Stimulated activated effector memory CD8-positive, alpha-beta T cell treated with anti-CD3 and anti-CD28 coated beads, Interleukin-12 subunit alpha, Interleukin-12 subunit beta, amount 100 ng/mL, for 72 hours (primary cell): Measurements from ENCODE around the gene ADSL.

ENCODE experiments used
- ATAC-seq: fragments of 150-1000 bp; cut with Tn5 transposase; 2 replicates; pipeline ENCODE4 v1.10.0; 2021
- DNase-seq, 2 donors: peaks; one replicate each; pipeline ENCODE4 v3.0.0; 2021 to 2022; ENCODE audit warnings: low spot score in 2 of 2
- H3K27ac Mint-ChIP-seq: one replicate; pipeline ENCODE4 v1.8.0; 2022; ENCODE audit warnings: mild to moderate bottlenecking, mixed read lengths
- H3K36me3 Mint-ChIP-seq: one replicate; pipeline ENCODE4 v1.8.0; 2022; ENCODE audit warnings: mild to moderate bottlenecking, mixed read lengths
- H3K4me1 Mint-ChIP-seq: one replicate; pipeline ENCODE4 v1.8.0; 2022; ENCODE audit warnings: mixed read lengths
- H3K4me3 Mint-ChIP-seq: one replicate; pipeline ENCODE4 v1.8.0; 2022; ENCODE audit warnings: mild to moderate bottlenecking, mixed read lengths
- H3K9me3 Mint-ChIP-seq: one replicate; pipeline ENCODE4 v1.8.0; 2022; ENCODE audit warnings: mixed read lengths

ADSL gene

DNA sequence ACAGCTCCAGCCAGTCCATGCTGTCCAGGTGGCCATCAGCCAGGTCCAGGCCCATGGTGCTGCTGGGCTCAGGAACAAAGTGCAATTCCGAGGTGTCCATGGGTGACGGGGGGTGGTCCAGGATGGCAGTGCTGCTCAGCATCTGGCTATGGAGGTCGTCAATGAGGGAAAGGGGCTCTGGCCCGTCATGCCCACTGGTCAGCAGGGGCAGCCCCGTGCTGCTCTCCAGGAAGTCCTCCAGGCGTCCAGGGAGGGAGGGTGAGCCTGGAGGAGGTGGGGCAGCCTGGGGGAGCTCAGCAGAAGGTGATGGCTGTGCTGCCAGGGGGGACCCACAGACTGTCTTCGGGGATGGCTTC is 65.2 kb downstream of the ADSL start:
- Mint-ChIP-seq H3K9me3 (no peaks in the 10 kb centered on the region), H3K27ac (peak overlapping the region; percentile 81), H3K4me1 (peaks cover 34% of the 10 kb centered on the region), H3K36me3 (peaks cover 97% of the 10 kb centered on the region), H3K4me3 (no peak overlapping the region)
- ATAC-seq (no peak), DNase-seq (no peak)

DNA sequence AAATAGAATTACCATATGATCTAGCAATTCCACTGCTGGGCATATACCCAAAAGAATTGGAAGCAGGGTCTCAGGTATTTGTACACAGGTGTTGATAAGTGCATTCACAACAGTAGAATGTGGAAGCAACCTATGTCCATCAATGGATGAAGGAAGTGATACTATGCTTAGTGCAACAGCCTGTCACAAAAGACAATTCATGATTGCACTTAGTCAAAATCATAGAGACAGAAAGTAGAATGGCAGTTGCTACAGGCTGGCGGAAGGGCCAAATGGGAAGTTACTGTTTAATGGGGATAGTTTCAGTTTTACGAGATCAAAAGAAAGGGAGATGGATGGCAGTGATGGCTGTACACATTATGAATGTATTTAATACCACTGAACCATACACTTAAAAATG is 66.1 kb downstream of the ADSL start:
- DNase-seq = no peak
- Mint-ChIP-seq H3K4me3 (no peak overlapping the region), H3K4me1 (peaks cover 38% of the 10 kb centered on the region), H3K27ac (peak overlapping the region; percentile 81), H3K9me3 (no peaks in the 10 kb centered on the region), H3K36me3 (peaks cover 97% of the 10 kb centered on the region)
- ATAC-seq = peak; percentile 24

DNA sequence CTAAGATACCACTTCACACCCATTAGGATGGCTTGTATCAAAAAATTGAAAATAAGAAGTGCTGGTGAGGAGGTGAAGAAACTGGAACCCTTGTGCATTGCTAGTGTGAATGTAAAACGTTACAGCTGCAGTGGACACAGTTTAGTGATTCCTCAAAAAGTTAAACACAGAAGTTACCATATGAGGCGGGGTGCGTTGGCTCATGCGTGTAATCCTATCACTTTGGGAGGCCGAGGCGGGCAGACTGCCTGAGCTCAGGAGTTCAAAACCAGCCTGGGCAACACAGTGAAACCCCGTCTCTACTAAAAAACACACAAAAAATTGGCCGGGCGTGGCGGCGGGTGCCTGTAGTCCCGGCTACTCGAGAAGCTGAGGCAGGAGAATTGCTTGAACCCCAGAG is 67.6 kb downstream of the ADSL start:
- H3K4me3 Mint-ChIP-seq = no peak overlapping the region
- no peaks in the 10 kb centered on the region for H3K9me3 Mint-ChIP-seq
- H3K36me3 Mint-ChIP-seq = peaks cover 92% of the 10 kb centered on the region
- DNase-seq (no peak), ATAC-seq (no peak)
- H3K27ac Mint-ChIP-seq = peak overlapping the region; percentile 96
- peaks cover 38% of the 10 kb centered on the region for H3K4me1 Mint-ChIP-seq

DNA sequence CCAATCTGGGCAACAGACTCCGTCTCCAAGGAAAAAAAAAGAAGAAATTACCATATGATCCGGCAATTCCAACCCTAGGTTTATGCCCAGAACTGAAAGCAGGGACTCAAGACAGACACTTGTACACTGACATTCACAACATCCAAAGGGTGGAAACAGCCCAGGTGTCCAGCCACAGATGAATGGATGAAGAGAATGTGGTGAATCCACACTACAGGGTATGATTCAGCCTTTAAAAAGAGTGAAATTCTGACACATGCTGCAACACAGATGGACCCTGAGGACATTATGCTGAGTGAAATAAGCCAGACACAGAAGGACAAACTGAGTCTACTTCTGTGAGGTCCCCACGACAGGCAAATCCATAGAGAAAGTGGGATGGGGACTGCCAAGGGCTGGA is 68.0 kb downstream of the ADSL start:
- Mint-ChIP-seq H3K36me3 (peaks cover 90% of the 10 kb centered on the region), H3K9me3 (no peaks in the 10 kb centered on the region), H3K4me3 (no peak overlapping the region), H3K4me1 (peaks cover 38% of the 10 kb centered on the region), H3K27ac (peak overlapping the region; percentile 96)
- no peak for DNase-seq
- no peak for ATAC-seq

DNA sequence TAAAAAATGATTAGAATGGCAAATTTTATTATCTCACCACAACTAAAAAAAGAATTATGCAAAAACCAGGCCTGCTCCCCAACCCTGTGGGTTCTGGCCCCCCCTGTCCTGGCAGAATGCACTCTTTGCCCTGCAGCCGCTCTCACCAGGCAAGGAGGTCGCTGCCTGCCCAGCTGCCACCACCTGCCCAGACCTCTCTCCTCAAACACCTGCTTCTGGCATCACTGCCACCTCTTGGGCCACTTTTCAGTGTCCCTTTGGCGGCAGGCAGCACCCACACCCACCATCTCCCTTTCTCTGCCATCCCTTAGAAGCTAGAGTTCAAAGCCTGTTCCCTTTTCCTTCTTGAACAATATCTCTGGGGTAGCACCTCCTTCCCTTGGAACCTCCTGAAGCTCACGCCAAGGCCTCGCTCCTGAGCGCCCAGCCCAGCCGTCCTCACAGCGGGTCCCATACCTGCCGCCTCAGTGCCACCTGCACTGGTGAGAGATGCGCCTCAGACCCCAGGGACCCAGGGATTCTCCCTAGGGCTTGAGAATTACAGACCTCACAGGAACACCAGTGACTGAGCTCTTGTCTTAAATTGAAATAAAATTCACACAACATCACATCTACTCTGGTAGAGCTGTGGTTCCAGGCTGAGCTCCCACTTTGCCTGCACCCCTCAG is 68.7 kb downstream of the ADSL start:
- H3K4me1 Mint-ChIP-seq = peaks cover 38% of the 10 kb centered on the region
- ATAC-seq (no peak), DNase-seq (no peak)
- peak overlapping the region; percentile 4 for H3K4me3 Mint-ChIP-seq
- H3K9me3 Mint-ChIP-seq = no peaks in the 10 kb centered on the region
- peak overlapping the region; percentile 96 for H3K27ac Mint-ChIP-seq
- H3K36me3 Mint-ChIP-seq = peaks cover 90% of the 10 kb centered on the region

DNA sequence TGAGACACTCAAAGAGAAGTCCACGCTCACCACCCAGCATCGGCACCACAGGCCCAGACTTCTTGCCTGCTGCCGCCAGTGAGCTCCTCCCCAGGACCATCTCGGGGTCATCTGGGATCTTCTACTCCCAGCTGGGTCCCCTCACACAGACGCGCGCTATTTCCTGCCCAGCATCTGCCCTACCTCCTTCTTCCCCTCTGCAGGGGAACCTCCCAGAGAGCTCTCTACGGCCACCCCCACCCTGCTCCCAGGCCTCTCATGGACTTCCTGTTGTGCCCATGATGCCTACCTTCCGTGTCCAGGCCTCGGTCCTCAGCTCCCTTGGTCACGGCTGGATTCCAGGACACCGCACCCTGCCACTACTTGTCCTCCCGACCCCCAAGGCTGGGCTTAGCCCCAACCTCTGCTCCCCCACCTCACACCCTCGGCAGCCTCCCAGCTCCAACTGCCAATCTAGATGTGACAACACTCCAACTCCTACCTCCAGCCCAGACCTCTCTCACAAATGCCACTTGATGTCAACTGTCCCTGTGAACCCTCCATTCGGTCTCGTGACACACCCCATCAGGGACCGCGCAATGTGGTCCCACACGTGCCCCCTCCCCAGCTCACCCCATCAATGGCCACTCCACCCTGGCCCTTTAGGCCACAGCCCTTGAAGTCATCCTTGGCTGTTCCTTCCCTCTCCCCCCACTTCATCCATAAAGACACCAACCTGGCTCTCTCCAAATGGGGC is 69.4 kb downstream of the ADSL start:
- no peak for DNase-seq

DNA sequence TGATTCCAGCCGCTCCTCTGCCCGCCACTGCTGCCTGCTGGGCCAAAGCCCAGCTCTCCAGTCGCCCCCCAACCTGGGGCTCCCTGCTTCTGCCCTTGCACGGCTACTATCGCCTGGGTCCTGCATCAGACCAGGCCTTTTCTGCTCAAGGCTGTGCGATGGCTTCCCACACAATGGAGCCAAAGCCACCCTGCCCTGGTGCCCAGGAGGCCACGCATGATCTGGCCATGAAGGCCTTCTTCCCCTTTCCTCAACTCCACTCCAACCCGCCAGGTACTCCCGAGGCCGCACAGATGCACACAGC is 69.9 kb downstream of the ADSL start:
- peaks cover 37% of the 10 kb centered on the region for H3K4me1 Mint-ChIP-seq
- peak overlapping the region; percentile 96 for H3K27ac Mint-ChIP-seq
- ATAC-seq = no peak
- DNase-seq = no peak
- H3K36me3 Mint-ChIP-seq = peaks cover 90% of the 10 kb centered on the region
- H3K9me3 Mint-ChIP-seq = no peaks in the 10 kb centered on the region
- no peak overlapping the region for H3K4me3 Mint-ChIP-seq

More for the DNA sequence above, 69.4 kb downstream of the ADSL start:
- Mint-ChIP-seq H3K9me3 (no peaks in the 10 kb centered on the region), H3K4me1 (peaks cover 38% of the 10 kb centered on the region), H3K36me3 (peaks cover 90% of the 10 kb centered on the region), H3K4me3 (peak overlapping the region; percentile 4), H3K27ac (peak overlapping the region; percentile 96)
- peak; percentile 29 for ATAC-seq

DNA sequence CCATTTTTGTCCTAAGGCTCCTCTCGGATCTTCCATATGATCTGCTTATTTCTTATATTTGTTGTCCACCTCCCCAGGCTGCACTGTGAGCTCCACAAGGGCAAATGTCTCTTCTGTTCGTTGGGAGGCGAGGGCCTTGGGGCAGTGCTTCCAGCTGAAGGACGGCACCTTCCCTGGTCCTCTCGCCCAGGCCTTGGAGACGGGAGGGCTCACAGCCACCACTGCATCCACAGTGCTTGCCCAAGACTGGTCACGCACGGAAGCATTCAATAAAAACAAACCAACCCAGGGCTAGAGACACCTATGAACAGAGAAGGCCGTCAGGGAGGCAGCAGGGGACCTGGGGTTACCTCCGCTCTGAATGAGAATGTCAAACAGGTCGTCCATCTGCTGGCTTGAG is 70.3 kb downstream of the ADSL start:
- peak overlapping the region; percentile 96 for H3K27ac Mint-ChIP-seq
- peaks cover 37% of the 10 kb centered on the region for H3K4me1 Mint-ChIP-seq
- ATAC-seq (no peak), DNase-seq (no peak)
- H3K4me3 Mint-ChIP-seq = no peak overlapping the region
- H3K36me3 Mint-ChIP-seq = peaks cover 90% of the 10 kb centered on the region
- H3K9me3 Mint-ChIP-seq = no peaks in the 10 kb centered on the region

DNA sequence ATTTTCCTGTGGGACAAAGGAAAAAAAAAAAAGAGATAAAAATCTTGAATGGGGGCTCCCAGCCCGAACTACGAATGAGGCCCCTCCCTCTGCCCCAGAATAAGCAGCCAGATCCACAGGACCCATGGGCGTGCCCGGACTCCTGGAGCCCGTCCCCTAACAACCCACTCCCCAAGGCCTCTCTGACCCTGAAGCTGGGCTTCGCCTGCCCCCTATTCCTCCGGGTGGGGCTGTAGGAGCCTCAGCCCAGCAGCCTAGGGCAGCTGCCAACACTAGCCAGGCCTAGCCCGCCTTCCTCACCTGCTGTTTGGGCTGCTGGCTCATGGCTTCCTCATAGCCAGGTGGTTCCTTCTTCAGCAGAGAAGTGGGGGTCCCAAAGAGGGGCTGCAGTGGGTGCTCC is 70.7 kb downstream of the ADSL start:
- H3K4me1 Mint-ChIP-seq = peaks cover 41% of the 10 kb centered on the region
- H3K27ac Mint-ChIP-seq = peak overlapping the region; percentile 96
- H3K4me3 Mint-ChIP-seq = no peak overlapping the region
- no peaks in the 10 kb centered on the region for H3K9me3 Mint-ChIP-seq
- ATAC-seq = no peak
- peaks cover 90% of the 10 kb centered on the region for H3K36me3 Mint-ChIP-seq
- no peak for DNase-seq

DNA sequence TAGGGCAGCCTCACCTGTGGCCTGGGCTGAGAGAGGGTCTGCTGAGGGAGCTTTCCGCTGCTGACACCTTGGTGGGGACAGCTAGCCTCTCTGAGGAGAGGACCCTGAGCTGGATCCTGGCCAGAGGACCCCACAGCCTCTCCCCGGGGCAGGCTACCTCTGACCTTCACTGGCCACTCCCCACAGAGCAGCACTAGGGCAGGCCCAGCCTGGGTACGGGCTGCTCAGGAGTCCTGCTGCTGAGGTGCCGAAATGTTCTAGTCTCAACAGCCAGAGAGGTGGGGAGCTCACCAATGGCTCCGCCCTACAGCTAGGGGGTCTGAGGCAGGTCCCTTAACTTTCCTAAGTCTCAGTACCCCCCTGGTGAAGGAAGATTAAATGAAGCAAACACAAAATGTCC is 71.6 kb downstream of the ADSL start:
- Mint-ChIP-seq H3K4me1 (peaks cover 42% of the 10 kb centered on the region), H3K4me3 (no peak overlapping the region), H3K27ac (peak overlapping the region; percentile 96), H3K9me3 (no peaks in the 10 kb centered on the region), H3K36me3 (peaks cover 90% of the 10 kb centered on the region)
- DNase-seq = no peak
- no peak for ATAC-seq

DNA sequence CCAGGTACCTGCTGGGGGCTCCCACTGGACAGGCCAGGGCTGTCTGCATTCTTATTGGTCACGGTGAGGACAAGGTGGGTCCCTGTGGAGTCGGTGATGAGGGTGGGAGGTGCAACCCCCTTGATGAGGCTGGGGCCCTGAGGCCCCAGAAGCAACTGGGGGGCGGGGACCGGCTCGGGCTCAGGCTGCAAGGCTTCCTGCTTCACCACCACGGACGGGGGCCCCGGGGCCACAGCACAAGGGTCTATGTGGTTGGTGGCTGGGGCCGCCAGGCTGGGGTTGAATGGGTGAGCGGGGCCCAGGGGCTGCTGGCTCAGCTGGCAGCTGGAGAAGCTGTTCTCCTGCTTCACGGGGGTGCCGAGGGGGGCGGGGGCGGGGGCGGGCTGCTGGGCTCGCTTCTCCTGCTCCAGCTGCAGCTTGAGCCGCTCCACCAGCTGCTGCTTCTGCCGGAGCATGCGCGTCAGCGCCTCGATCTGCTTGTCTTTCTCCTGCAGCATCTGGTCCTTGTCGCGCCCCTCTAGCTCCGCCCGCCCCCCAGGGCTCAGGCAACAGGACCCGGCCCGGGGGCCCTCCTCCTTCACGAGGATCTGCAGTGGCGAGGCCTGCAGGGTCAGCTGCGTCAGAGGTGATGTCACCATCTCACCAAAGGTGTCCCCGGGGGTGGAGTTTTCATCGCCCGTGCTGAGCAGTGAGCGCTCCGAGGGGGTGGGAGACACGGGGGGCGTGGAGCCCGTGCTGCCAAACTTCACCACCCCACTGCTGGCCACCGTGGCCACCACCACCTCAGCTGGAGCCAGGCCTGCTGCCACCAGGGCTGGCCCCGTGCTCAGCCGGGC is 72.3 kb downstream of the ADSL start:
- no peak overlapping the region for H3K4me3 Mint-ChIP-seq
- no peak for ATAC-seq

DNA sequence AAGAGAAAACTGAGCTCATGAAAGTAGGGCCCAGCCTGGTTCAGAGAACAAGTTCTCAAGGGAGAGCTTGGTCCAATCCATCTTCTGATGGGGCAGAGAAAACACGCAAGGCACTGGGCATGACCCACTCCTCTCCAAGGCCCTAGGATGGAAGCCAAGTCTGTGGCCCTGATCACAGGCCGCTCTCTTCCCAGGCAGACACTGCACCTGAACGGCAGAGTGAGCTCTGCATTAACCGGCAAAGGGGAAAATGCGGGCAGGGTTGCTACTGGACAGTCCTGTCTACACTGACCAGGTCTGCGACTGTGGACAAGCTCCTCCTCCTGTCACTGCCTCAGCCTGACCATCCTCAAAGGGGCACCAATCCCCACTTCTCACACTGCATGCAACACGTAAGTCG is 73.4 kb downstream of the ADSL start:
- H3K4me3 Mint-ChIP-seq = no peak overlapping the region
- H3K4me1 Mint-ChIP-seq = peaks cover 36% of the 10 kb centered on the region
- peaks cover 80% of the 10 kb centered on the region for H3K36me3 Mint-ChIP-seq
- peak overlapping the region; percentile 34 for H3K27ac Mint-ChIP-seq
- H3K9me3 Mint-ChIP-seq = no peaks in the 10 kb centered on the region
- DNase-seq (no peak), ATAC-seq (no peak)

More for the DNA sequence above, 72.3 kb downstream of the ADSL start:
- Mint-ChIP-seq H3K4me1 (peaks cover 42% of the 10 kb centered on the region), H3K9me3 (no peaks in the 10 kb centered on the region), H3K36me3 (peaks cover 89% of the 10 kb centered on the region), H3K27ac (peak overlapping the region; percentile 37)
- no peak for DNase-seq

DNA sequence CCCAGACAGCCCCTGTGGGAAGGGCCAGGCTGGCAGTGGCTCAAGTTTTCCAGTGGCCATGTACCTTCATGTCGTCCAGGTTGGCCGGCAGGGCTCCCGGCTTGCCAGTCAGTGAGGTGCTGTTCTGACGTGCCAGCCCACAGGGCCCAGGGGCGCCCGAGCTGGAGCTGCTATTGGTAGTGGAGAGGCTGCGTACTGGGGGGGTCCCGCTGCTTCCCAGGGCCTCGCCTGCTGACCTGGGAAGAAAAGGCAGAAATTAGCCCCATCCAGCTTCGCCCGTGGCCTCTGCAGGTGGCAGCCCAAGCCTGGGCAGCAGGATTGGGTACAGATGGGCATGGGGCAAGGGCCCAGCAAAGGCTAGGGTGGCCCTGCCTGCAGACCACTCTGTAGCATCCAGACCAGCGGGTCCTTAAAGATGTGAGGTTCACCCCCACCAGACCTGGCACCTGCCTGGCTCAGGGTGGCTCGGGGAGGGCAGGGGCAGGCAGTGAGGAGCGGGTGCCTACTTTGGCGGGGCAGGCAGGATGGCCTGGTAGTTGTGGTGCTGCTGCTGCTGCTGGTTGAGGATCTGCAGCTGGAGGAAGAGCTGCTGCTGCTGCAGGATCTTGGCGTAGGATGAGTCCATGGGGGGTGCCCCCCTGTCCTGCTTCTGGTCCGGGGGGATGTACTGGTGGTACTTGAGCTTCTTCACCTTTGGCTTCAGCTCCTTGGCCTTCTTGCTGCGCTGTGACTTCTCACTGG is 74.2 kb downstream of the ADSL start:
- DNase-seq (no peak), ATAC-seq (no peak)
- H3K36me3 Mint-ChIP-seq = peaks cover 79% of the 10 kb centered on the region
- H3K4me1 Mint-ChIP-seq = peaks cover 28% of the 10 kb centered on the region
- no peak overlapping the region for H3K4me3 Mint-ChIP-seq
- H3K9me3 Mint-ChIP-seq = no peaks in the 10 kb centered on the region
- peak overlapping the region; percentile 91 for H3K27ac Mint-ChIP-seq

DNA sequence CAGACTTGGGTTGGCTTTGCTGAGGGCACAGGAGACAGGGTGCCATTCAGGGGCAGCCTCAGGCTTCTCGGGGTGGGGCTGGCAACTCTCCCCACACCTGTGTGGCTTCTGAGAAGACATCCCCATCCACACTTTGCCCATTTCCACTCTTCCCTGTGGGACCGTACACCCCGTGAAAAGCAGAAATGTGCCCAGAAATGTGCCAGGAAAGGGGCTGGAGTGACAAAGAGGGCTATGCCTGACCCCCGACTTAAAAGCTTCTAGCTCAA is 74.7 kb downstream of the ADSL start:
- Mint-ChIP-seq H3K27ac (peak overlapping the region; percentile 91), H3K36me3 (peaks cover 75% of the 10 kb centered on the region), H3K4me1 (peaks cover 24% of the 10 kb centered on the region), H3K4me3 (no peak overlapping the region), H3K9me3 (no peaks in the 10 kb centered on the region)
- DNase-seq = no peak
- no peak for ATAC-seq

DNA sequence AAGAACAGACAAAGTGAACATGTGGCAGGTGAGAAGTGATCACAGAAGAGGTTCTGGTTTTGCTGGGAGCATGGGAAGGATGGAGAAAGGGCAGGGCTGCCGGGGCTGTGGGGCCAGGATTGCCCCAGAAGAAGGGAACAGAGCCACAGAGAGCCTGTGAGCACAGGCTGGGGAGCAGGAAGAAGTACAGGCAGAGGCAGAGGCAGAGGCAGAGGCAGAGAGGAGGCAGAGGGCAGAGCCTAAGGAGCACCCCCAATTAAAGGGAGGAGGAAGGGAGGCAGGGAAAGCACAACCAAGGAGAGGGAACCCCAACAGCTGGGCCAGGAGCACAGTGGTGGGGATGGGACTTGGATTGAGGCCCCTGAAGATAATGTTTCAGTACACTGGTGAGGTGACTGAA is 75.6 kb downstream of the ADSL start:
- DNase-seq = no peak
- peaks cover 25% of the 10 kb centered on the region for H3K4me1 Mint-ChIP-seq
- no peaks in the 10 kb centered on the region for H3K9me3 Mint-ChIP-seq
- H3K4me3 Mint-ChIP-seq = no peak overlapping the region
- H3K36me3 Mint-ChIP-seq = peaks cover 75% of the 10 kb centered on the region
- ATAC-seq = no peak
- H3K27ac Mint-ChIP-seq = peak overlapping the region; percentile 91
